B cell (primary cell): ENCODE measurements around the gene GEMIN2. TPM values are rescaled to one million over a fixed set of nuclear protein-coding genes. Genes with fewer than 3 reads are reported as not detected.

ENCODE experiments used
- ATAC-seq: fragments of 200-7000 bp; cut with Tn5 transposase; one replicate; pipeline ENCODE4 v1.10.0; 2021; ENCODE audit warnings: low read depth, mild to moderate bottlenecking, moderate number of reproducible peaks, moderate library complexity
- CTCF ChIA-PET: fragments of 350-600 bp; sonication (Branson Sonifier 250); formaldehyde crosslinking; loops from one replicate; lab custom pipeline; 2021; ENCODE audit warnings: antibody characterized with exemption, inconsistent platforms; lab: Charles Lee
- POLR2A ChIA-PET: fragments of 350-600 bp; sonication (Branson Sonifier 250); formaldehyde crosslinking; loops from one replicate; lab custom pipeline; 2021; ENCODE audit warnings: antibody characterized with exemption; lab: Charles Lee
- DNase-seq: peaks from one replicate; pipeline ENCODE4 v3.0.0; 2013
- H2AFZ ChIP-seq: 2 replicates; pipeline ENCODE4 v1.6.1; 2012; ENCODE audit warnings: mild to moderate bottlenecking, low read depth, low read length; ENCODE audit not compliant: insufficient read depth, poor library complexity, severe bottlenecking
- H3K27ac ChIP-seq, 2 donors: 1 replicate in 1 of 2; 2 replicates in 1 of 2; pipeline ENCODE4 v1.5.1; 2012 to 2013; ENCODE audit warnings: low read length in 2 of 2, mild to moderate bottlenecking in 2 of 2, moderate library complexity in 1 of 2
- H3K27me3 ChIP-seq, 4 experiments: fragments of 200-600 bp in 1 of 4; sonication (generic) in 1 of 4; replicated peaks in 1 of 4; 1 replicate in 2 of 4; 2 replicates in 2 of 4; pipeline versions ENCODE4 v1.6.1 to v1.7.0; 2013 to 2016; ENCODE audit warnings: low read length in 3 of 4, mild to moderate bottlenecking in 2 of 4, mixed read lengths in 1 of 4, moderate library complexity in 1 of 4; ENCODE audit not compliant: insufficient read depth in 4 of 4, control insufficient read depth in 3 of 4; ENCODE audit errors: control extremely low read depth in 1 of 4
- H3K36me3 ChIP-seq, 2 experiments: replicated peaks in 1 of 2; 1 replicate in 1 of 2; 2 replicates in 1 of 2; pipeline versions ENCODE4 v1.6.1 to v1.7.1; 2013; ENCODE audit warnings: low read length in 1 of 2; ENCODE audit not compliant: insufficient read depth in 2 of 2, control insufficient read depth in 1 of 2; ENCODE audit errors: control extremely low read depth in 1 of 2, extremely low read depth in 1 of 2
- H3K4me1 ChIP-seq, 2 donors: fragments of 200-600 bp in 1 of 2; sonication (generic) in 1 of 2; 1 replicate in 1 of 2; 2 replicates in 1 of 2; pipeline versions ENCODE4 v1.5.1 to v1.6.1; 2013 to 2017; ENCODE audit warnings: low read length in 2 of 2; ENCODE audit not compliant: control insufficient read depth in 2 of 2, insufficient read depth in 2 of 2
- H3K4me2 ChIP-seq: replicated peaks from 2 replicates; pipeline ENCODE3; 2012; ENCODE audit warnings: mild to moderate bottlenecking, low read depth, low read length; ENCODE audit not compliant: poor library complexity, severe bottlenecking
- H3K4me3 ChIP-seq, 5 experiments: fragments of 200-600 bp in 1 of 5; sonication (generic) in 1 of 5; 1 replicate in 3 of 5; 2 replicates in 2 of 5; pipeline versions ENCODE4 v1.5.1 to v1.7.0; 2011 to 2016; ENCODE audit warnings: low read length in 4 of 5, mild to moderate bottlenecking in 4 of 5, low read depth in 2 of 5, control low read depth in 1 of 5, moderate library complexity in 1 of 5; ENCODE audit not compliant: insufficient read depth in 1 of 5; ENCODE audit errors: control extremely low read depth in 1 of 5, extremely low read depth in 1 of 5
- H3K79me2 ChIP-seq: fragments of 200-600 bp; sonication (generic); one replicate; pipeline ENCODE4 v1.6.0; 2016; ENCODE audit warnings: low read length; ENCODE audit not compliant: control insufficient read depth, insufficient read depth
- H3K9ac ChIP-seq: fragments of 200-600 bp; sonication (generic); 2 replicates; pipeline ENCODE4 v1.6.1; 2017; ENCODE audit warnings: mild to moderate bottlenecking, low read length, moderate library complexity
- H3K9me3 ChIP-seq, 3 donors: one replicate each; pipeline versions ENCODE4 v1.6.1 to v1.7.1; 2013; ENCODE audit warnings: low read length in 2 of 3; ENCODE audit not compliant: control insufficient read depth in 2 of 3, insufficient read depth in 1 of 3; ENCODE audit errors: control extremely low read depth in 1 of 3
- H4K20me1 ChIP-seq: 2 replicates; pipeline ENCODE4 v1.6.0; 2012; ENCODE audit warnings: mild to moderate bottlenecking, low read length; ENCODE audit not compliant: insufficient read depth, control insufficient read depth, poor library complexity, severe bottlenecking
- H3K27ac Mint-ChIP-seq: one replicate; pipeline ENCODE4 v1.8.0; 2021; ENCODE audit warnings: mixed read lengths
- H3K27me3 Mint-ChIP-seq: one replicate; pipeline ENCODE4 v1.8.0; 2021; ENCODE audit warnings: mixed read lengths
- H3K4me1 Mint-ChIP-seq: one replicate; pipeline ENCODE4 v1.8.0; 2021; ENCODE audit warnings: mixed read lengths
- H3K4me3 Mint-ChIP-seq: one replicate; pipeline ENCODE4 v1.8.0; 2021; ENCODE audit warnings: mixed read lengths
- H3K9me3 Mint-ChIP-seq: one replicate; pipeline ENCODE4 v1.8.0; 2022; ENCODE audit warnings: mixed read lengths; ENCODE audit not compliant: insufficient read depth
- CTCF ChIP-seq: fragments of 200-600 bp; IDR thresholded peaks from one replicate; pipeline ENCODE4 v1.8.0; 2022; ENCODE audit warnings: antibody characterized with exemption, mild to moderate bottlenecking
- EZH2 ChIP-seq: IDR thresholded peaks from 2 replicates; pipeline ENCODE4 v1.6.1; 2012; ENCODE audit warnings: borderline replicate concordance, low read depth, mild to moderate bottlenecking, moderate library complexity, low read length; ENCODE audit not compliant: insufficient read depth, poor library complexity, severe bottlenecking
- whole genome bisulfite sequencing: methylation state at CpG from one replicate; pipeline ENCODE4 v1.1.5; 2013; ENCODE audit warnings: missing lambda C conversion rate; ENCODE audit not compliant: insufficient coverage; 5-methylcytosine and 5-hydroxymethylcytosine counted together
- intact Hi-C: fragments of 100-400 bp; cut with micrococcal nuclease; formaldehyde crosslinking; loops from one replicate; pipeline ENCODE4 v1.10.0; 2022
- polyA plus RNA-seq: library from polyadenylated mRNA; depleted of rRNA; stranded (reverse); fragments of >200 nt; gene quantifications from 2 replicates; pipeline ENCODE4 v1.2.3, GENCODE V29; 2012
- total RNA-seq, 2 donors: library from RNA; stranded (reverse); fragments of 120-200 nt in 1 of 2; gene quantifications; 1 replicate in 1 of 2; 2 replicates in 1 of 2; pipeline versions ENCODE4 v1.2.3 to v1.2.4, GENCODE V29; 2013 to 2022

GEMIN2 gene
- total and polyA plus RNA-seq, 2 donors (not counting 1 experiment from before 2014, with no cell fraction given): 13.4 to 14.4 TPM

- H3K79me2 ChIP-seq: peaks cover 13% of the 10 kb centered on the region
- H3K9me3 ChIP-seq: no peaks in the 10 kb centered on the region
- no peaks in the 10 kb centered on the region for H3K27me3 ChIP-seq
- Mint-ChIP-seq H3K4me1 (peaks cover 43% of the 10 kb centered on the region), H3K4me3 (no peak overlapping the region), H3K27me3 (no peaks in the 10 kb centered on the region), H3K27ac (peak overlapping the region; percentile 4), H3K9me3 (no peaks in the 10 kb centered on the region)
- H3K4me2 ChIP-seq: no peak overlapping the region
- TF ChIP-seq EZH2 (no peak), CTCF (no peak)
- H3K36me3 ChIP-seq: peaks cover 5 to 10% of the 10 kb centered on the region in 2 experiments
- H3K27ac ChIP-seq: peak overlapping the region in 1 of 2 donors; percentile 5
- intact Hi-C loops: loop anchor here (5.0 kb wide), 1 partner anchor 37 kb away; no protein-coding TSS in a partner anchor
- ATAC-seq (no peak), DNase-seq (no peak)
- H2AFZ ChIP-seq: no peak overlapping the region
- ChIA-PET CTCF (no interaction called here), POLR2A (no interaction called here)
- H4K20me1 ChIP-seq: no peaks in the 10 kb centered on the region
- no peak overlapping the region for H3K4me3 ChIP-seq
- H3K4me1 ChIP-seq: peaks cover 12 to 19% of the 10 kb centered on the region in 2 donors
- no peak overlapping the region for H3K9ac ChIP-seq
Measured at GRCh38 chr14:39099748-39100147, 14.4 kb upstream of the GEMIN2 start.

- Mint-ChIP-seq H3K9me3 (no peaks in the 10 kb centered on the region), H3K4me3 (peak overlapping the region; percentile 94), H3K4me1 (peaks cover 38% of the 10 kb centered on the region), H3K27ac (peak overlapping the region; percentile 99), H3K27me3 (no peaks in the 10 kb centered on the region)
- POLR2A ChIA-PET: interaction anchor here (0.6 to 1.9 kb wide), 7 partner anchors 11 to 330 kb away, joined by 3 to 14 read pairs (median 7); partner anchors contain the start of genes FBXO33, GEMIN2, PNN and TRAPPC6B
- intact Hi-C loops: loop anchor here (5.0 kb wide), 1 partner anchor 40 kb away; no protein-coding TSS in a partner anchor
- Histone ChIP-seq H3K4me1 (peaks cover 12 to 19% of the 10 kb centered on the region in 2 donors), H3K9me3 (no peaks in the 10 kb centered on the region), H4K20me1 (no peaks in the 10 kb centered on the region), H3K4me3 (peak overlapping the region; percentile 63 to 98 (median 83)), H2AFZ (peak overlapping the region; percentile 93), H3K4me2 (peak overlapping the region; percentile 91), H3K27me3 (no peaks in the 10 kb centered on the region), H3K9ac (peak overlapping the region; percentile 89), H3K79me2 (peaks cover 20% of the 10 kb centered on the region), H3K27ac (peak overlapping the region; percentile 83 to 93), H3K36me3 (peaks cover 0 to 2% of the 10 kb centered on the region in 2 experiments)
- ATAC-seq (no peak), DNase-seq (no peak)
- CTCF ChIA-PET: interaction anchor here (0.6 to 0.7 kb wide), 2 partner anchors 165 to 315 kb away, joined by 3 to 4 read pairs; no protein-coding TSS in a partner anchor
- TF ChIP-seq EZH2: no peak
- no peak for TF ChIP-seq CTCF
- WGBS: under 1% methylated on average over 13 of the region's 23 CpGs
Measured at GRCh38 chr14:39102265-39102968, 11.7 kb upstream of the GEMIN2 start.
